Activated naive CD4-positive, alpha-beta T cell treated with anti-CD3 and anti-CD28 coated beads, Interleukin-2, amount 10 ng/mL, durations not matched to agents 7 days and 5 days (primary cell): Measurements from ENCODE around the gene YIF1A.
A peak's percentile ranks its signal among the peaks of the same experiment; 100 is the strongest.

Experiments used
- CTCF ChIA-PET: fragments of 350-600 bp; sonication (Branson Sonifier 250); formaldehyde crosslinking; loops from one replicate; lab custom pipeline; 2021; ENCODE audit warnings: antibody characterized with exemption; lab: Charles Lee
- DNase-seq: peaks from one replicate; pipeline ENCODE4 v3.0.0-alpha.2; 2020
- H3K27ac Mint-ChIP-seq: one replicate; pipeline ENCODE4 v1.8.0; 2021; ENCODE audit warnings: mild to moderate bottlenecking, moderate library complexity, mixed read lengths
- H3K27me3 Mint-ChIP-seq: one replicate; pipeline ENCODE4 v1.8.0; 2021; ENCODE audit warnings: mild to moderate bottlenecking, mixed read lengths
- H3K36me3 Mint-ChIP-seq: one replicate; pipeline ENCODE4 v1.8.0; 2021; ENCODE audit warnings: mixed read lengths
- H3K4me1 Mint-ChIP-seq: one replicate; pipeline ENCODE4 v1.8.0; 2021; ENCODE audit warnings: mixed read lengths
- H3K4me3 Mint-ChIP-seq: one replicate; pipeline ENCODE4 v1.8.0; 2021; ENCODE audit warnings: mild to moderate bottlenecking, moderate library complexity, mixed read lengths
- H3K9me3 Mint-ChIP-seq: one replicate; pipeline ENCODE4 v1.8.0; 2021; ENCODE audit warnings: mixed read lengths

Gene YIF1A

DNA sequence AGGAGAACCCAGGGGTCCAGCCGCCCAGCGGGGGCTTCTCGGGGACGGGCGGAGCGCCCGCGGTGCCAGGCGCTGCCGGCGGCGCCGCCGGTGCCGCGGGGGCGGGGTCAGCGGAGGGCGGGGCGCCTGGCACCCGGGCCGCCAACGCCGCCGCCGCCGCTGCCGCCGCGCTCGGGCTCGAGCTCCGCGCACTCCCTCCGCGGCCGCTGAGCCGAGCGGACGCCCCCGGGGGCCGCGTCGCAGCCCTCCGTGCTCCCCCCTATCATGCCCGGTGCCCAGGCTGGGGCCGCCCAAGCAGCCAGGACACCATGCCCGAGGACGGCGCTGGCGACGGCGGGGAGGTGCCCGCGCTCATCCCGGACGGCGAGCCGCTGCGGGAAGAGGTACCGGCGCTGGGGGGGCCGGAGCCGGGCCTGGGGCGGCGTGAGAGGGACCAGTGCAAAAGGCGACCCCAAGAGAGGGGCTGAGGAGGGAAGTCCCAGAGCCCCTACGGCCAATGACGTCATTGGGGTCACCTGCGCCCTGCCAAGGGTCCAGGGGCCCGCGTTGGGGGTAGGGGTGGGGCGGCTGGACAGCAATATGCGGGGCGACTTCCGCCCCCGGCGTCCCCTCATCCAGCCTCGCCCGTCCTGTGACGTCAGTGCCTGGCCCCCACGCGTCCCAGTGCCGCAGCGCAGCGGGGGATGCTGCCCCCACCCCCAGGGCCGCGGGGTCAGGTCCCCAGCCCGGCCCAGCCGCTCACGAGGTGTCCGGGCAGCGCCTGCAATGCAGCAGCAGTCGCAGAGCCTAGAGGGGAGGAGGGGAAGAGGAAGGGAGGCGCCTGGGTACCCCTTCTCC is 3.0 kb upstream of the YIF1A start, which contains the start of gene TMEM151A:
Gene TMEM151A (plus strand): TSS at position 189 of the 837 bp plus-strand sequence. CDS start 120 bp downstream, at position 309.
- no peak for DNase-seq
- Mint-ChIP-seq H3K4me1 (peaks cover 42% of the 10 kb centered on the region), H3K4me3 (peak within 1 kb of the TSS; percentile 74), H3K27ac (peak within 1 kb of the TSS; percentile 67), H3K9me3 (no peaks in the 10 kb centered on the region), H3K27me3 (peaks cover 67% of the 10 kb centered on the region), H3K36me3 (no peaks in the 10 kb centered on the region)
- CTCF ChIA-PET: interaction anchor here (1.3 to 1.6 kb wide), 3 partner anchors 9 to 19 kb away, joined by 3 to 4 read pairs (median 4); no protein-coding TSS in a partner anchor

DNA sequence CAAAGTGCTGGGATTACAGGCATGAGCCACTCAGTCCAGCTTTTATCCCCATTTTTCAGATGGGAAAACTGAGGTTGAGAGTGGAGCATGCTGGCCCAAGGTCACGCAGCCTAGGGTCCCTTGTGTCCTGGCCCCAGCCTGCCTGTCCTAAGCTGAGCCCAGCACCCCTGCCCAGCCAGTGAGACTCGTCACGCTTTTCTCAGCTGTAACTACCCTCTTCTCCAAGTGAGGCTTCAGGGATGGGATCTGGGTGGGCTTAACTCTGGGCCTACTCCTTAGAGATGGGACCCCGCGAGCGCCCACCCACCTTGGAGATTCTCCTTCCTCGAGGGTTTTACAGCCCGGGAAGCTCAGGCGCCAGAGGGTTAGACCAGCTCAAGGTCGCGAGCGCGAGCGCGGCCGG is 2.4 kb upstream of the YIF1A start:
- Mint-ChIP-seq H3K36me3 (no peaks in the 10 kb centered on the region), H3K4me3 (no peak overlapping the region), H3K4me1 (peaks cover 48% of the 10 kb centered on the region), H3K27ac (no peak overlapping the region), H3K27me3 (peaks cover 62% of the 10 kb centered on the region), H3K9me3 (no peaks in the 10 kb centered on the region)
- CTCF ChIA-PET: interaction anchor here (0.7 to 1.6 kb wide), 4 partner anchors 9 to 21 kb away, joined by 3 to 4 read pairs (median 4); no protein-coding TSS in a partner anchor
- DNase-seq: no peak

DNA sequence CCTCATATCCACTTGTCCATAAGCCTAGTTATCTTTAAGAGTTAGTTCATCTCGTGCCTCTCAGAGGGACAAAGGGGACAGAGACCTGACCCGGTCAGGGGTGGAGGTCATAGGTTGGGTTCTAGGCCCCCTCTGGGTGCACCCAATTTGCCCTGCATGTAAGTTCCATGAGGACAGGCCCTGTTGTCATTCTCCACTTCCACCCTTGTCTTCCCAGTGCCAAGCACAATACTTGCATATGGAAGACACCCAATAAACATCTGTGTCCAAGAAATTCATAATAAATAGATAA is 1.3 kb upstream of the YIF1A start:
- CTCF ChIA-PET: interaction anchor here (1.6 kb wide), 1 partner anchor 21 kb away, joined by 4 read pairs; no protein-coding TSS in a partner anchor
- peaks cover 48% of the 10 kb centered on the region for H3K4me1 Mint-ChIP-seq
- H3K4me3 Mint-ChIP-seq: peak overlapping the region; percentile 74

DNA sequence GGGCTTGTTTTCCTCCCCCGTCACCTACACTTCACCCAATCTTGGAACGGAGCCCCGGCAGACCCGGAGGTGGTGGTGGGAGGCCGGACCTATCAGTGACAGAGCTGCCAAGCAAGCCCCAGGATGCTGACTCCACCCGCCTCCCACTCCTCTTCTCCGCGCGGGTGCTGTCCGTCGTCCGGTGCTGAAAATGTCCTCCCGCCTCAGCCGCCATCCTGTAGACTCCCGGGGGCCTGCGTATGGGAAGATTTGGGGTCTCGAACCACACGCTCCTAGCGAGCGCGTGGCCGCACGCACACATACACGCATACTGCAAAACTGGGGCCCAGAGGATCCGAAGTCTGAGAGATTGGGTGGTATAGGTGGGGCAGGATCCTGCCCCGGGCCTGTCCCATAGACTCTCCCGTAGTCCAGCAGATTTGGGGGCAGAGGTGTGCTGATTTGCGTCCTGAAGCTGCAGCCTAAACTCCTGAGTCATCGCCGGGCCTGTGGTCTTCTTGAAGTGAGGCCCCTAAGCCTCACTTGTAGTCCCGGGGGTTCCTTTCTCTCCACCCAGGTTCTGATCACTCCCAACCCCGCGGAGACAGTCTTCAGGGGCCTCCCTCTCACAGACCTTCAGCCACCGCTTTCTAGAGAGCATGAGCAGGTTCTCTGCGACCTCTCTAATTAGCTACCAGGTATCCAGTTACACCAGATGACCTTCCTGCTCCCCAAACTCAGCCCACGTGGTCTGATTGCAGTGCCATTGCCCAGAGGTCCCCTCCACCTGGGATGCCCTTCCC is 796 bp upstream of the YIF1A start:
- Mint-ChIP-seq H3K9me3 (no peaks in the 10 kb centered on the region), H3K36me3 (no peaks in the 10 kb centered on the region), H3K4me1 (peaks cover 48% of the 10 kb centered on the region), H3K4me3 (peak overlapping the region; percentile 74), H3K27ac (peak overlapping the region; percentile 95), H3K27me3 (peaks cover 53% of the 10 kb centered on the region)
- peak; percentile 91 for DNase-seq
- CTCF ChIA-PET: interaction anchor here (1.0 to 2.2 kb wide), 8 partner anchors 22 to 140 kb away, joined by 3 to 7 read pairs (median 4); no protein-coding TSS in a partner anchor

More for the DNA sequence above, 1.3 kb upstream of the YIF1A start:
- no peaks in the 10 kb centered on the region for H3K9me3 Mint-ChIP-seq
- DNase-seq: no peak
- H3K27me3 Mint-ChIP-seq: peaks cover 53% of the 10 kb centered on the region
- H3K36me3 Mint-ChIP-seq: no peaks in the 10 kb centered on the region
- H3K27ac Mint-ChIP-seq: no peak overlapping the region

DNA sequence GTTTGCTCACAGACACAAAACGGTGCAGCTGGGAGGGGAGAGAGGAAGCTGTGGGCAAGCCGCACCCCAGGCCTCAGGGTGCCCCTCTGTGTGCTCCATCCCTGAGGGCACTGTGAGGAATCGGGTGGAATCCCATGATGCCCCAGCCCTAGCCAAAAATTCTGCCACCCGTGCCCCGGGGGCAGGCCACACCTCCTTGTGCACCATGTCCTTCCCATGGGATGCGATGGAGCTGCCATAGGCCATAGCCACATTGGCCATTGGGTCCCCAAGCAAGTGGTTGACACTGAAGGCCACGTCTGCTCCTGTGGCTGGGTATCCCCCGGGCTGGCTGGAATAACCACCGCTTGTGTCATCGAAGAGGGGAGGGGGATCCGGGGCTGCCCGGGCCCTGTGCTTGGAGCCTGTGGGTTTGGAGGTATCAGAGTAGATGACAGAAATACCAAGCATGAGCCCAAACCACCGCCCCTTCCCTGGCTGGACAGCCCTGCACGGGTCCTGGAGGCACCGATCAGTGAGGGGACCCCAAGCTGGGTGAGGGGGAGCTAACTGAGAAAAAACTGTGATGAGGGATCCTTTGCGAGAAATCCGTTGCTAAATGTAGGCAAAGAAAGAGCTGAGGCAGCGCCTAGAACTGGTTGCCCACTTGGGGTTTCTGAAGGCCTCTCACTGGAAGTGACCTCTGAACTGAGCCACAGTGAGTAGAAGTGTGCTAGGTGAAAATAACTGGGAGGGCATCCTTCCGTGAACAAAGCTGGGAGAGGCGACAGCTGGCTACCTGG is 863 bp downstream of the YIF1A start:
- Mint-ChIP-seq H3K4me3 (peak overlapping the region; percentile 74), H3K9me3 (no peaks in the 10 kb centered on the region), H3K4me1 (peaks cover 51% of the 10 kb centered on the region), H3K36me3 (peaks cover 2% of the 10 kb centered on the region), H3K27me3 (peaks cover 38% of the 10 kb centered on the region), H3K27ac (peak overlapping the region; percentile 85)
- CTCF ChIA-PET: interaction anchor here (0.8 to 2.2 kb wide), 5 partner anchors 29 to 98 kb away, joined by 3 to 7 read pairs (median 4); no protein-coding TSS in a partner anchor
- no peak for DNase-seq

DNA sequence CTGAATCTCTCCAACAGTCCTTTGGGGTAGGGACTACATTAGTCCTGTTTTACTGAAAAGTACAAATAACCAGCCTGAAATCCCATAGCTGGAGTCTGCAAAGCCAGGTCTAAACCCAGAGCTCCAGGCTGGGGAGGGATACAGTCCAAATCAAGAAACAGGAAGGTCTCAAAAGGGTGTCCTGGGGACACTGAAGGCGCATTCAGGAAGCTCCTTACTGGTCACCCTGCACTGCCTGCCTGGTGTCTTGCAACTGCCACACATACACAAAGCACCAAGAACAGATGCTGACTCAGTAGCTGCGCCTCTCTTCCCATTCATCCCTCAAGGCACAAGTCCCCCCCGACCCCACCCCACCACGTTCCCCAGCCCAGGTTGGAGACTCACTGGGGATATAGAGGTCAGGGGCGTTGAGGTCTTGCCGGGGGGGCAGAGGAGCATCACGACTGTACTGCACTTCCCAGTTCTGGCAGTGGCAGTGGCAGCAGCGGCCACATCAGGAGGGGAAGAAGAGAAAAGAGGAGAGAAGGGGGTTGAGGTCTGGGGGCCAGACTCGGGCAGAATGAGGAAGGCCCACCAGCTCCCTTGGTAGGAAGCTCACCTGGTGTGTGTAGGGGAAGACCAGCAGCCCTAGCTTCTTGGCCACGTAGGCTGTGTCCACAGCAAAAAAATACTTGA is 1.6 kb downstream of the YIF1A start:
- CTCF ChIA-PET: interaction anchor here (1.0 kb wide), 1 partner anchor 64 kb away, joined by 4 read pairs; no protein-coding TSS in a partner anchor
- H3K9me3 Mint-ChIP-seq: no peaks in the 10 kb centered on the region
- no peak overlapping the region for H3K27ac Mint-ChIP-seq
- peaks cover 54% of the 10 kb centered on the region for H3K4me1 Mint-ChIP-seq
- peak overlapping the region; percentile 61 for H3K4me3 Mint-ChIP-seq
- H3K27me3 Mint-ChIP-seq: peaks cover 33% of the 10 kb centered on the region
- DNase-seq: no peak
- peaks cover 2% of the 10 kb centered on the region for H3K36me3 Mint-ChIP-seq

DNA sequence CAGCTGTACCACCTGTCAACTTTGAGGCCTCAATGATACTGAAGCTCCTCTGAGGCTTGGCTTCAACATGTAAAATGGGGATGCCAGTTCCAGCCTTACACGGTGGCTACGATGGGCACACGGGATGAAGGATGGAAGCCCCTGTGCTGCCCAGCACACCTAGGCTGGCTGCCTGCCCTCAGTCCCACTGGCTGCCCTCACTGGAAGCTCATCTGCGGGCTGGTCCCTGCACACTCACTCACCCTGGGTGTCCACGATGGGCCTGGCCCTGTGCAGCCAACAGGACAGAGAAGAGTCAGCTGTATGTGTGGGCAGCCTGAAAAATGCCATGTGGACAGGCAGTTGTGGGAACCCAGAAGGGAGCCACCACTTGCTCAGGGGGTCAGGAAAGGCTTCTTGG is 2.2 kb downstream of the YIF1A start:
- H3K4me3 Mint-ChIP-seq: peak overlapping the region; percentile 61
- peaks cover 60% of the 10 kb centered on the region for H3K4me1 Mint-ChIP-seq
- H3K9me3 Mint-ChIP-seq: no peaks in the 10 kb centered on the region
- H3K27ac Mint-ChIP-seq: no peak overlapping the region
- CTCF ChIA-PET: interaction anchor here (0.7 to 1.4 kb wide), 3 partner anchors 25 to 65 kb away, joined by 3 to 4 read pairs (median 3); no protein-coding TSS in a partner anchor
- no peak for DNase-seq
- peaks cover 37% of the 10 kb centered on the region for H3K27me3 Mint-ChIP-seq
- peaks cover 2% of the 10 kb centered on the region for H3K36me3 Mint-ChIP-seq

DNA sequence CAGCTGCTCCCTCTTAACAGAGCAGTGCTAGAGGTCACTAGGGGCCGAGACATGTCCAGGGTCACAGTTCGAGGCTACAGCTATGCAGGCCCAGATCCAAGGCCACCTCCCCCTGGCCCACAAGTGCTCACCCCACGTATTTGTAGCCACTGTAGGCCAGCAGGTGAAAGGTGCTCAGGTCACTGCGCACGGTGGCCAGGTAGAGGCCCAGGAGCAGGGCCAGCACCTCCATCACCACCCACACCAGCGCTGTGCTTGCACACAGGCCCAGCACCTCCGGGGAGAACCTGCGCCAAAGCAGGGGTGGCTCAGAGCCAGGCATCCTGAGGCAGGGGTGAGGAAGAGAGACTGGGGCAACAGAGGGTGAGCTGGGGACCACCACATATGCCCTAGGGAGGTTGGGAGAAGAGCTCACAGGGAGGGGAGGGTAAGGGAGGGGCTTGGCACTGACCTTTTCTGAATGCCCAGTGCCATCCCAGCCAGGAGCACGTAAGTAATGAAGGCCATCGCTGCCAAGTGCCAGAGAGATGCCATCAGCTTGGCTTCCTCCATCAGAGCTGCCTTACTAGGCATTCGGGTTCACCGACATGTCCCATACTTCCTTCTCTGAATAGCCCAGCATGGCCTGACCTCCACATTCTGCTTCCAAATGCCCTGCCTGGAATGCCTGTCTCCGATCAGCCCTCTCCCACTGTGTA is 3.5 kb downstream of the YIF1A start:
- no peak overlapping the region for H3K4me3 Mint-ChIP-seq
- CTCF ChIA-PET: interaction anchor here (1.4 kb wide), 2 partner anchors 15 to 63 kb away, joined by 3 read pairs; no protein-coding TSS in a partner anchor
- H3K36me3 Mint-ChIP-seq: peaks cover 2% of the 10 kb centered on the region
- DNase-seq: no peak
- peaks cover 32% of the 10 kb centered on the region for H3K27me3 Mint-ChIP-seq
- H3K9me3 Mint-ChIP-seq: no peaks in the 10 kb centered on the region
- H3K4me1 Mint-ChIP-seq: peaks cover 58% of the 10 kb centered on the region
- no peak overlapping the region for H3K27ac Mint-ChIP-seq

DNA sequence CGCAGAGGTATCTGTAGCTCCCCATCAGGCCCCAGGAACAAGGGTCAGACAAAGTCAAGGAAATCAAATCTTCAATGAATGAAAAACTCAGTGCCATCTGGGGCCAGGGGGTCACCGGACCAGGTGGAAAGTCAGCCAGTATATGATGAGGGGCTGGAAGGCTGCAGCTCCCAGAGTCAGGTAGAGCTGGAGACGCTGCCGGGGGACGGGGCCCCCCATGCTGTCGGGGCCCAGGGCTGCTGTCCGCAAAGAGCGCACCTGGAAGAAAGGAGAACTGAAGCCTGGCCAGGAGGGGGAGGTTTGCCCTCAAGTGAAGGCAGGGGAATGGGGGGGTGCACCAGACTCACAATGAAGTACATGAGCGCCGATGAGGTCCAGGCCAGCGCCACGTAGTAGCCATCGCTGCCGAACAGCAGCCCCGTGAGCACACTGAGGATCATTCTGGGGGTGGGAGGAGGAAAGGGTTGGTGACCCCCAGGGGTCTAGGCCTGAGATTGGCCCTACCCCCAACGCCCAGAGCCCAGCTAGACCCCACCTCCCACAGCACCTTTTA is 4.3 kb downstream of the YIF1A start:
- Mint-ChIP-seq H3K27ac (no peak overlapping the region), H3K4me1 (peaks cover 52% of the 10 kb centered on the region), H3K36me3 (peaks cover 2% of the 10 kb centered on the region), H3K4me3 (no peak overlapping the region), H3K9me3 (no peaks in the 10 kb centered on the region), H3K27me3 (peaks cover 31% of the 10 kb centered on the region)
- no peak for DNase-seq
- CTCF ChIA-PET: interaction anchor here (1.1 to 2.6 kb wide), 3 partner anchors 16 to 63 kb away, joined by 3 to 15 read pairs (median 3); no protein-coding TSS in a partner anchor

DNA sequence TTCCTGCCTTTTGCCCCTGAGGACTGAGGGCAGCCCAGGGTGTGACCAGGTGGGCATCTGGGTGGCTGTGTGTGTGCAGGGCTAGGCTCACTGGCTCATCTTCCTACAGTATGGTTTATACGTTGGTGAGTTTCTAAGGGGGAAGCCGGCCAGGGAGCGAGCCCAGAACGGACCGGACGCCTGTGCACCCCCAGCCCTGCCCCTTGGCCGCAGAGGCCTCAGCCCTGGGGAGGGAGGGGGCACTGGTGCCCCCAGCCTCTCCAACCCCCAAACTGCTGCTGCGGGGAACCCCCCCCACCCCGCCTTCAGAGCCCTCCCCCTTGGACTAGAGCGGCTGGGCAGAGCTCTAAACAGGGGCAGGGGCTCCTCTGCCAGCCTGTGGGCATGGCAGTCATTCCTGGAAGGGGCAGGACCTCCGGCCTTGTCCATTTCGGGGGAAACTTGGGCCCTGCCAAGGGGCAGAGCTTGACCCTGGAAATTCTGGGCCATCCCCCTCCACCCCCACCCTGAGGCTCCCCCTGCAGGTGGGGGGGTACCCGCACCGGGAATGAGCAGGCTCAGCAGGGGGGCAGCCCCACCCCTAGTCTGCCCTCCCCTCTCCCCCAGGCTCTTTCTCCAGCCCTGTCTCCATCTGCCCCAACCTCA is 5.4 kb downstream of the YIF1A start:
- peaks cover 34% of the 10 kb centered on the region for H3K27me3 Mint-ChIP-seq
- no peak overlapping the region for H3K27ac Mint-ChIP-seq
- H3K9me3 Mint-ChIP-seq: no peaks in the 10 kb centered on the region
- H3K4me1 Mint-ChIP-seq: peaks cover 55% of the 10 kb centered on the region
- peaks cover 2% of the 10 kb centered on the region for H3K36me3 Mint-ChIP-seq
- H3K4me3 Mint-ChIP-seq: no peak overlapping the region
- CTCF ChIA-PET: interaction anchor here (1.1 to 2.6 kb wide), 4 partner anchors 17 to 62 kb away, joined by 3 to 15 read pairs (median 4); no protein-coding TSS in a partner anchor
- no peak for DNase-seq

DNA sequence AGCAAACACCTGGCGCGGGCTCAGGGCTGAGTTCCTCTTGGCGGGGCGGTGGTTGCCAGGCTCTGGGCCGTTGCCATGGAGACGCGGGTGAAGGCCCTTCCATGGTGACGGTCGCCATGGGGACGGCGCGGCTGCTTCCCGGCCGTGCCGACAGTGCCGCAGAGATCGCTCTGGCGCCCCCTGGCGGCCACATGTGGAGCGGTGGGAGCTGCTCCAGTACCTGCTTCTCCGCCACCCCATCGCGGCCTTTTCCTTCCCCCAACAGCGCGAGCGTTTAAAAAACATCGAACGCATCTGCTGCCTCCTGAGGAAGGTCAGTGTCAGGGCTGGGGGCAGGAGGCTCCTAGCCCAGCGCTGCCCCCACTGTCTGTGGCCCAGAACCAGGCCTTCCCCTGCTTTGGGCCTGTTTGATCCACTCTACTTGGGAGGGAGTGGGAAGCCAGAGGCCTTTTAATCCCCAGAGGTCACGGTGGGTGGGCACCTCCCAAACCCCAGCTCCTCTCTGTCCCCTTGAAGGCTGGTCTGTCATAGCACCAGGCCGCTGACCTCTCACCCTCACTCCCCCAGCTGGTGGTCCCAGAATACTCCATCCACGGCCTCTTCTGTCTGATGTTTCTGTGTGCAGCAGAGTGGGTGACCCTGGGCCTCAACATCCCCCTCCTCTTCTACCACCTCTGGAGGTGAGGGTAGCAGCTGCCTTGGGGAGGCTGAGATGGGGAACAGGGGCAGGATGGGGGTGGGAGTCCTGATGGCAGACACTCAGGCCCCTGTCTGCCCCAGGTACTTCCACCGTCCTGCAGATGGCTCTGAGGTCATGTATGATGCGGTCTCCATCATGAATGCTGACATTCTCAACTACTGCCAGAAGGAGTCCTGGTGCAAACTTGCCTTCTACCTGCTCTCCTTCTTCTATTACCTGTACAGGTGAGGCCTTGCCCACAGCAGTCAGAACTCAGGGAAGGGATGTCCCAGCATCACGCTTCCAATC is 6.2 kb downstream of the YIF1A start:
- DNase-seq: peak; percentile 100
- Mint-ChIP-seq H3K4me1 (peaks cover 49% of the 10 kb centered on the region), H3K36me3 (peaks cover 2% of the 10 kb centered on the region), H3K9me3 (no peaks in the 10 kb centered on the region), H3K4me3 (peak overlapping the region; percentile 18), H3K27ac (peak overlapping the region; percentile 58), H3K27me3 (peaks cover 36% of the 10 kb centered on the region)
- CTCF ChIA-PET: interaction anchor here (0.9 to 2.6 kb wide), 10 partner anchors 8 to 202 kb away, joined by 3 to 15 read pairs (median 4); partner anchors contain the start of gene TMEM151A
